Retinal pigment epithelial cell (primary cell): Measurements from ENCODE around the gene ABCC6.

Source experiments
- DNase-seq: peaks from one replicate; pipeline ENCODE4 v3.0.0-alpha.2; 2010; ENCODE audit warnings: low read depth
- H3K4me3 ChIP-seq: 2 replicates; pipeline ENCODE4 v1.5.1; 2011; ENCODE audit warnings: mild to moderate bottlenecking, low read length, control low read depth, moderate library complexity
- TF ChIP-seq, protein P1 (sequence below): conservative IDR thresholded peaks from 2 replicates; pipeline ENCODE4 v1.5.1; 2011; ENCODE audit warnings: low read depth, low read length, control low read depth, inconsistent platforms

The ABCC6 gene

GRCh38 chr16:16190546-16190945, 32.7 kb downstream of the ABCC6 start:
- H3K4me3 ChIP-seq: no peak overlapping the region
- DNase-seq: no peak
- TF ChIP-seq, protein P1, sequence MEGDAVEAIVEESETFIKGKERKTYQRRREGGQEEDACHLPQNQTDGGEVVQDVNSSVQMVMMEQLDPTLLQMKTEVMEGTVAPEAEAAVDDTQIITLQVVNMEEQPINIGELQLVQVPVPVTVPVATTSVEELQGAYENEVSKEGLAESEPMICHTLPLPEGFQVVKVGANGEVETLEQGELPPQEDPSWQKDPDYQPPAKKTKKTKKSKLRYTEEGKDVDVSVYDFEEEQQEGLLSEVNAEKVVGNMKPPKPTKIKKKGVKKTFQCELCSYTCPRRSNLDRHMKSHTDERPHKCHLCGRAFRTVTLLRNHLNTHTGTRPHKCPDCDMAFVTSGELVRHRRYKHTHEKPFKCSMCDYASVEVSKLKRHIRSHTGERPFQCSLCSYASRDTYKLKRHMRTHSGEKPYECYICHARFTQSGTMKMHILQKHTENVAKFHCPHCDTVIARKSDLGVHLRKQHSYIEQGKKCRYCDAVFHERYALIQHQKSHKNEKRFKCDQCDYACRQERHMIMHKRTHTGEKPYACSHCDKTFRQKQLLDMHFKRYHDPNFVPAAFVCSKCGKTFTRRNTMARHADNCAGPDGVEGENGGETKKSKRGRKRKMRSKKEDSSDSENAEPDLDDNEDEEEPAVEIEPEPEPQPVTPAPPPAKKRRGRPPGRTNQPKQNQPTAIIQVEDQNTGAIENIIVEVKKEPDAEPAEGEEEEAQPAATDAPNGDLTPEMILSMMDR: no peak

DNA sequence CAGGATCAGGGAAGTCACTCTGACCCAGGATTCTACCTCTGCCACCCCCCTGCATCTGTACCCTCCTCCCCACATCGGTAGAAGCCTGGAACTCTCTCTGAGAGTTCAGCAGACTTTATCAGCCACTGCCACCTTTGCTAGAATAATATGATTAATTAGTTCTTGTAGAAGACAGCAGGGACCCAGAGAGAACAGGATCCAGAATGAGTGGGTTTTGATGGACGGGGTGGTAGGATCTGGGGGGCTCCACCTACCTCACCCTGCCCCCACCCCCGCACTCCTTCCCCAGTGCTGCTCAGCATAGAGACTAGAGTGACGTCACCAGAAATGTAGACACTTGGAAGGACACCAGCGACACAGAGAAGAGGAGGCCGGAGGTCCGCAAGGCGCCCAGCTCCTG, 33.5 kb downstream of the ABCC6 start:
- TF ChIP-seq, protein P1: no peak
- H3K4me3 ChIP-seq: no peak overlapping the region
- DNase-seq: no peak

- no peak for DNase-seq
- H3K4me3 ChIP-seq: no peak overlapping the region
- TF ChIP-seq, protein P1: no peak
Measured at GRCh38 chr16:16188827-16189226, 34.5 kb downstream of the ABCC6 start.

DNA sequence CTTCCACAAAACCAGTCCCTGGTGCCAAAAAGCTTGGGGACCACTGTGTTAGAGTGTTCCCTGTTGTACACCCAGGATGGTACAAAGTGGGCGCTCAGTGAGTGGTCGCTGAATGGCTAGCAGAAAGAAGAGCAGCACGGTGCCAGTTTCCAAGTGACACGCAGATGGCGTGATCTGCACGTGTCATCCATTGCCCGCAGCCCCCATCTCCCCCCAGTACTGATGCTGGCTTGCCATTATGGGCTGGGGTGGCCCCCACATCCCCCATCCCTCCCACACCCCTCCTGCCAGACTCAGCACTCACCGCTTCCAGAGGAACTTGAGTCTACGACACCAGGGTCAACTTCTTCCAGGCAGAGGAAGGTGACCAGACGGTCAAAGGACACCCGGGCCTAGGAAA, 36.5 kb downstream of the ABCC6 start:
- H3K4me3 ChIP-seq: no peak overlapping the region
- TF ChIP-seq, protein P1: no peak
- DNase-seq: no peak

DNA sequence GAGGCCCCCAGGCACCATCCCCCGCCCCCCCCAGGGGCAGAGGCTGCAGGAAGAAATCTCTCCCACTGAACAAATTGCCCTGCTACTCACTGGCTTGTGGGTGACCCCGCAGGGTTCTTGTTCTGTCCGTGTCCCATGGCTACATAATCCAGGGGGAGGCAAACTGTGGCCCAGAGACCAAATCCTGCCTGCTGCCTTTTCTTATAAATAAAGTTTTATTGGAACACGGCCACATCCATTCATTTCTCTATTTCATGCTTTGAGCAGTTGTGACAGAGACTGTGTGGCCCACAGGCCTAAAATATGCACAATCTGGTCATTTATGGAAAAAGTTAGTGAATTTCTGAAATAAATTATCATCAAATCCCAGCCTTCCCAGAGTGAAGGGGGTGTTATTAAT, 38.2 kb downstream of the ABCC6 start:
- DNase-seq: no peak
- TF ChIP-seq, protein P1: no peak

DNA sequence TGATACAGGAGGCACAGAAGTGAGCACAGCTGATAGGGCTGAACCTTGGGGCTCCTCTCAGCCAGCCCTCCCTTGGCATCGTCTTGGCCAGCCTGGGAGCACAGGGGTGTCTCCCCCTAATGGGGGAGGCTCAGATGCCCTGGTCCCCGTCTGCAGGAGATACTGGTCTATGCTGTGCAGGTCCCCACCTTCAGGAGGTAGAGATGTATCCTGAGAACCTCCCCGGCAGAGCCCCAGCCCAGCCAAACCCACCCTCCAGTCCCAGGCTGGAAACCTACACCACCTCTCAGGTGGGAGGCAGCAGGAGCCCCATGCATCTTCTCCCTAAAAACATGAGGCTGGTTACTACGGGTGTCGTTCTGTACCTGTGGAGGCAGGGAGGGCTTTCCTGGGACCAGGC, 38.7 kb downstream of the ABCC6 start:
- TF ChIP-seq, protein P1: no peak
- DNase-seq: no peak
- H3K4me3 ChIP-seq: no peak overlapping the region

More for the DNA sequence above, 38.2 kb downstream of the ABCC6 start:
- no peak overlapping the region for H3K4me3 ChIP-seq

GRCh38 chr16:16183562-16183961, 39.7 kb downstream of the ABCC6 start:
- TF ChIP-seq, protein P1: peak; percentile 26
- H3K4me3 ChIP-seq: no peak overlapping the region
- no peak for DNase-seq
